ENCODE data around the gene CRACDL.

DNA sequence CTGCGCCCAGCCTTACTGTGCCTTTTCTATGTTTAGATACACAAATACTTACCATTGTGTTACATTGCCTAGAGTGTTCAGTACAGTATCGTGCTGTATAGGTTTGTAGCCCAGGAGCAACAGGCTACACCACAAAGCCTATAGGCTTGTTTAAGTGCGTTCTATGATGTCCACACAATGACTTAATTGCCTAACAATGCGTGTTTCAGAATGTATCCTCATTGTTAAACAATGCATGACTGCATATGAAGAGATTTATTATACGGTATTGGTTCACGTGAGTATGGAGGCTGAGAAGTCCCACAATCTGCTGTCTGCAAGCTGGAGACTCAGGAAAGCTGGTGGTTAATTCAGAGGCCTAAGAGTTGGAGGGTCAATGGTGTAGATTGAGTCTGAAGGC is 158.9 kb downstream of the CRACDL start:
- TF ChIP-seq CTCF (IDR thresholded peaks at IDR 0.05) (no peak), ZFX (IDR thresholded peaks at IDR 0.05; ENCODE audit: borderline replicate concordance) (no peak)
